ENCODE data around the gene TPO.

Gene TPO

GRCh38 chr2:1394709-1395408, 18.4 kb upstream of the TPO start:
- H3K4me2 ChIP-seq (ENCODE audit: low read length): no peak overlapping the region
- no peak overlapping the region for H3K27ac ChIP-seq
- no peak overlapping the region for H2AFZ ChIP-seq
- no peaks in the 10 kb centered on the region for H3K9me3 ChIP-seq (ENCODE audit: control insufficient read depth, low read length)
- H3K4me1 ChIP-seq: no peaks in the 10 kb centered on the region
- no peak overlapping the region for H3K9ac ChIP-seq
- no peak for TF ChIP-seq CTCF (IDR thresholded peaks at IDR 0.05)
- no peaks in the 10 kb centered on the region for H3K27me3 ChIP-seq (ENCODE audit: control insufficient read depth, insufficient read depth, low read length)
- H3K79me2 ChIP-seq: no peaks in the 10 kb centered on the region
- no peaks in the 10 kb centered on the region for H3K36me3 ChIP-seq (ENCODE audit: control insufficient read depth, insufficient read depth, low read length)
- no peak overlapping the region for H3K4me3 ChIP-seq (ENCODE audit: low read depth, low read length)

DNA sequence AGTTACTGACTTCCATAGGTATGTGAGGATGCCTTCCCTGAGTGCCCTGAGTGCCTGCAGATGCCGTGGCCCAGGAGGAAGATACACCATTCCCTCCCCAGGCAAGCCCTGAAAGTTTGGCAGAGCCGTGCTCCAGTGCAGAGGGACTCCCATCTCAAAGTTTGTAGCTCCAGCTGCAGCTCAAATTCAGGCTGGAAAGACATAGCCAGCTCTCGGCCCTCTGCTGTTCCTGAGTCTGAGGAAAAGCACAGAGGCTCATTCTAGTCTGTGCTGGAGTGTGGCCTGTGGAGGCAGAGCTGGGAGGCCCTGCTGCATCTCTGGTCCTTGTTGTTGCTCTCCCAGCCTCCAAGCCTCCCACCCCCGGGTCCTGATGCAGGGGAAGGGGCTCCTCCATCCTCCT, 15.9 kb upstream of the TPO start:
- Histone ChIP-seq H3K9ac (no peak overlapping the region), H3K79me2 (no peaks in the 10 kb centered on the region), H3K4me1 (no peaks in the 10 kb centered on the region)

GRCh38 chr2:1398191-1398590, 15.1 kb upstream of the TPO start:
- Histone ChIP-seq H3K9me3 (ENCODE audit: control insufficient read depth, low read length) (no peaks in the 10 kb centered on the region), H3K4me1 (no peaks in the 10 kb centered on the region), H3K4me3 (ENCODE audit: low read depth, low read length) (no peak overlapping the region), H3K9ac (no peak overlapping the region), H3K4me2 (ENCODE audit: low read length) (no peak overlapping the region), H3K36me3 (ENCODE audit: control insufficient read depth, insufficient read depth, low read length) (no peaks in the 10 kb centered on the region), H2AFZ (no peak overlapping the region), H3K27ac (no peak overlapping the region), H3K79me2 (no peaks in the 10 kb centered on the region), H3K27me3 (ENCODE audit: control insufficient read depth, insufficient read depth, low read length) (no peaks in the 10 kb centered on the region)
- no peak for TF ChIP-seq CTCF (IDR thresholded peaks at IDR 0.05)

More for the DNA sequence above, 15.9 kb upstream of the TPO start:
- H3K27me3 ChIP-seq (ENCODE audit: control insufficient read depth, insufficient read depth, low read length): no peaks in the 10 kb centered on the region
- no peaks in the 10 kb centered on the region for H3K9me3 ChIP-seq (ENCODE audit: control insufficient read depth, low read length)
- TF ChIP-seq CTCF (IDR thresholded peaks at IDR 0.05): no peak
- H3K4me3 ChIP-seq (ENCODE audit: low read depth, low read length): no peak overlapping the region
- no peak overlapping the region for H2AFZ ChIP-seq
- no peak overlapping the region for H3K27ac ChIP-seq
- H3K4me2 ChIP-seq (ENCODE audit: low read length): no peak overlapping the region
- no peaks in the 10 kb centered on the region for H3K36me3 ChIP-seq (ENCODE audit: control insufficient read depth, insufficient read depth, low read length)

DNA sequence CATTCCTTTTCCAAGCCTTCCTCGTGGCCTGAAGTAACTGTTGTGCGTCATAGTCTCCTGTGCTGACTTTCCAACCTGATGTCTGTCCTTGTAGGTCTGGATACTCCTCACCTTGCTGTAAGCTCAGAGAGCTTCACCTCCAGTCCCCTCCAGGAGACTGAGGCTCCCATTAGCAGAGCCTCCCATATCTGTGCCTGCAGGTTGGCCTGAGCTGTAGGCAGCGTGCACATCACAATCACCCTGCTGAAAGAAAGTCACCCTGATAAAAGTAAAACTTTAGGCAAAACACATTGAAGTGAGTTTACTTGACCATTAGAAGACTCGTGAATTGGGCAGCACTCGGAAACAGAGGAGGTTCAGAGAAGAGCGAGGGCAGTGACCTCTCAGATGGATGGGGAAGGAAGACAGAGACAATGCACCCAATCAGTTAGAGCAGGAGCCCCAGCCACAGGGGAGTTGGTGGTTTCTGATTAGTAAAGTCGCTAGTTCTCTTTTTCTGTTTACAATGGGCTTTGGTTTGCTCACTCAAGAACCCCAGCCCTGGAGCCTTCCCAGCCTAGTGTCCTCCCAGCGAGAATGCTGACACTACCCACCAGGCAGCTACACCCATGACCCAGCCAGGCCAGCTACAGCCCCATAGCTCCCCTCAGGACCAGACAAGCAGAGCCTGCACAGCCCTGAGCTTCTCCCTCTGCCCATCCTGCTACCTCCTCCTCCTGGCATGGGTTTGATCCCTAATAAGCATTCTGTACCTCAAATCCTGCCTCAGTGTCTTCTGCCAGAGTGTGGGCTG, 12.1 kb upstream of the TPO start:
- H2AFZ ChIP-seq: no peak overlapping the region
- no peaks in the 10 kb centered on the region for H3K36me3 ChIP-seq (ENCODE audit: control insufficient read depth, insufficient read depth, low read length)
- no peaks in the 10 kb centered on the region for H3K4me1 ChIP-seq
- H3K27ac ChIP-seq: no peak overlapping the region
- no peak overlapping the region for H3K9ac ChIP-seq
- H3K4me2 ChIP-seq (ENCODE audit: low read length): no peak overlapping the region
- TF ChIP-seq CTCF (IDR thresholded peaks at IDR 0.05): no peak
- no peaks in the 10 kb centered on the region for H3K9me3 ChIP-seq (ENCODE audit: control insufficient read depth, low read length)
- no peak overlapping the region for H3K4me3 ChIP-seq (ENCODE audit: low read depth, low read length)
- H3K79me2 ChIP-seq: no peaks in the 10 kb centered on the region
- no peaks in the 10 kb centered on the region for H3K27me3 ChIP-seq (ENCODE audit: control insufficient read depth, insufficient read depth, low read length)

All from parathyroid adenoma (tissue), 2 donors.